Putamen (tissue), 1 donor: Measurements from ENCODE around the gene PLBD1.
A peak's percentile ranks its signal among the peaks of the same experiment; 100 is the strongest.

ENCODE experiments used
- DNase-seq: peaks from one replicate; pipeline ENCODE4 v3.0.0-alpha.2; 2016; ENCODE audit warnings: low spot score

Gene PLBD1

GRCh38 chr12:14567351-14568162 lies at the start of gene PLBD1:
Gene PLBD1 (minus strand): TSS chr12:14567883. CDS start chr12:14567696, 187 bp downstream.
- peak; percentile 24 for DNase-seq

GRCh38 chr12:14614704-14615121 lies 47.0 kb upstream of the PLBD1 start:
- DNase-seq, result no peak

GRCh38 chr12:14613718-14614117 lies 46.0 kb upstream of the PLBD1 start:
- DNase-seq, result no peak

GRCh38 chr12:14612898-14613445 lies 45.3 kb upstream of the PLBD1 start:
- DNase-seq, result peak; percentile 15

- no peak for DNase-seq
Observed at GRCh38 chr12:14612250-14612649, 44.6 kb upstream of the PLBD1 start.

- no peak for DNase-seq
Observed at GRCh38 chr12:14611640-14612203, 44.0 kb upstream of the PLBD1 start.

GRCh38 chr12:14607568-14607967 lies 39.9 kb upstream of the PLBD1 start:
- DNase-seq, result no peak

GRCh38 chr12:14605401-14605989 lies 37.8 kb upstream of the PLBD1 start:
- DNase-seq, result no peak

GRCh38 chr12:14601692-14602478 lies 34.2 kb upstream of the PLBD1 start:
- no peak for DNase-seq

- DNase-seq, result no peak
Observed at GRCh38 chr12:14597480-14597879, 29.8 kb upstream of the PLBD1 start.

- DNase-seq, result no peak
Observed at GRCh38 chr12:14591719-14592118, 24.0 kb upstream of the PLBD1 start.

- DNase-seq, result no peak
Observed at GRCh38 chr12:14589169-14590004, 21.7 kb upstream of the PLBD1 start.

- no peak for DNase-seq
Observed at GRCh38 chr12:14588571-14588970, 20.9 kb upstream of the PLBD1 start.

GRCh38 chr12:14578646-14579045 lies 11.0 kb upstream of the PLBD1 start:
- no peak for DNase-seq

GRCh38 chr12:14577344-14577743 lies 9.7 kb upstream of the PLBD1 start:
- no peak for DNase-seq

GRCh38 chr12:14576896-14577295 lies 9.2 kb upstream of the PLBD1 start:
- DNase-seq, result no peak

- no peak for DNase-seq
Observed at GRCh38 chr12:14575585-14575984, 7.9 kb upstream of the PLBD1 start.

GRCh38 chr12:14573118-14573517 lies 5.4 kb upstream of the PLBD1 start:
- DNase-seq, result no peak

- no peak for DNase-seq
Observed at GRCh38 chr12:14572401-14572800, 4.7 kb upstream of the PLBD1 start.

GRCh38 chr12:14571779-14572178 lies 4.1 kb upstream of the PLBD1 start:
- DNase-seq, result no peak

- DNase-seq, result no peak
Observed at GRCh38 chr12:14570231-14570630, 2.5 kb upstream of the PLBD1 start.
